ENCODE results near the gene HMGXB3. TPM values are rescaled to one million over a fixed set of nuclear protein-coding genes. Genes with fewer than 3 reads are reported as not detected.

HMGXB3 gene
- total and polyA plus RNA-seq, 2 of the 13 experiments (the other 11 are each of a cell fraction or from before 2014, with no cell fraction given): 18.8 to 23.8 TPM

- TF ChIP-seq POLR2AphosphoS2 (IDR thresholded peaks at IDR 0.05; ENCODE audit: low read depth, low read length) (no peak), ZZZ3 (CRISPR knock-in tag; IDR thresholded peaks at IDR 0.05; ENCODE audit: borderline replicate concordance) (no peak), ZNF816 (CRISPR knock-in tag; IDR thresholded peaks at IDR 0.05; ENCODE audit: borderline replicate concordance) (no peak), E2F1 (CRISPR knock-in tag; IDR thresholded peaks at IDR 0.05) (no peak), MIER3 (CRISPR knock-in tag; IDR thresholded peaks at IDR 0.05; ENCODE audit: borderline replicate concordance) (peak; percentile 51; the same call in 1 of the 2 replicates), ZNF564 (CRISPR knock-in tag; IDR thresholded peaks at IDR 0.05) (no peak), IKZF4 (CRISPR knock-in tag; IDR thresholded peaks at IDR 0.05; ENCODE audit: borderline replicate concordance, low read depth, not compliant biosample characterization) (no peak), ZNF317 (CRISPR knock-in tag; IDR thresholded peaks at IDR 0.05) (no peak), ZNF75D (CRISPR knock-in tag; IDR thresholded peaks at IDR 0.05; ENCODE audit: borderline replicate concordance) (no peak), CAMTA2 (CRISPR knock-in tag; IDR thresholded peaks at IDR 0.05; ENCODE audit: borderline replicate concordance) (no peak), RXRB (CRISPR knock-in tag; IDR thresholded peaks at IDR 0.05; ENCODE audit: borderline replicate concordance) (peak; percentile 40; the same call in 1 of the 2 replicates), ZBTB26 (CRISPR knock-in tag; IDR thresholded peaks at IDR 0.05; ENCODE audit: borderline replicate concordance) (no peak), ATF7-NPFF (CRISPR knock-in tag; IDR thresholded peaks at IDR 0.05; ENCODE audit: low read depth) (no peak), LCORL (IDR thresholded peaks at IDR 0.05) (no peak), LCORL (CRISPR knock-in tag; IDR thresholded peaks at IDR 0.05) (no peak), ZNF20 (CRISPR knock-in tag; IDR thresholded peaks at IDR 0.05) (no peak), ZNF124 (CRISPR knock-in tag; IDR thresholded peaks at IDR 0.05) (no peak), PPARG (CRISPR knock-in tag; conservative IDR thresholded peaks at IDR 0.05) (0 out of 2 replicates have a peak, but pooled peaks have one; percentile 21), HMGXB3 (CRISPR knock-in tag; IDR thresholded peaks at IDR 0.05; ENCODE audit: borderline replicate concordance) (0 out of 2 replicates have a peak, but pooled peaks have one; percentile 37), NONO (IDR thresholded peaks at IDR 0.05) (no peak), NONO (CRISPR knock-in tag; conservative IDR thresholded peaks at IDR 0.05) (no peak), AGO1 (IDR thresholded peaks at IDR 0.05; ENCODE audit: low read depth, low read length, poor library complexity, severe bottlenecking) (no peak), TEF (CRISPR knock-in tag; IDR thresholded peaks at IDR 0.05) (no peak)
Observed at GRCh38 chr5:149990518-149991376, 9.8 kb upstream of the HMGXB3 start (continued).
